Measurements from ENCODE around the gene SKIDA1.

GRCh38 chr10:21556527-21556926, 31.0 kb upstream of the SKIDA1 start:
- TF ChIP-seq, protein P1, sequence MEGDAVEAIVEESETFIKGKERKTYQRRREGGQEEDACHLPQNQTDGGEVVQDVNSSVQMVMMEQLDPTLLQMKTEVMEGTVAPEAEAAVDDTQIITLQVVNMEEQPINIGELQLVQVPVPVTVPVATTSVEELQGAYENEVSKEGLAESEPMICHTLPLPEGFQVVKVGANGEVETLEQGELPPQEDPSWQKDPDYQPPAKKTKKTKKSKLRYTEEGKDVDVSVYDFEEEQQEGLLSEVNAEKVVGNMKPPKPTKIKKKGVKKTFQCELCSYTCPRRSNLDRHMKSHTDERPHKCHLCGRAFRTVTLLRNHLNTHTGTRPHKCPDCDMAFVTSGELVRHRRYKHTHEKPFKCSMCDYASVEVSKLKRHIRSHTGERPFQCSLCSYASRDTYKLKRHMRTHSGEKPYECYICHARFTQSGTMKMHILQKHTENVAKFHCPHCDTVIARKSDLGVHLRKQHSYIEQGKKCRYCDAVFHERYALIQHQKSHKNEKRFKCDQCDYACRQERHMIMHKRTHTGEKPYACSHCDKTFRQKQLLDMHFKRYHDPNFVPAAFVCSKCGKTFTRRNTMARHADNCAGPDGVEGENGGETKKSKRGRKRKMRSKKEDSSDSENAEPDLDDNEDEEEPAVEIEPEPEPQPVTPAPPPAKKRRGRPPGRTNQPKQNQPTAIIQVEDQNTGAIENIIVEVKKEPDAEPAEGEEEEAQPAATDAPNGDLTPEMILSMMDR (IDR thresholded peaks at IDR 0.05; ENCODE audit: low read depth, low read length, poor library complexity, severe bottlenecking): no peak
- TF ChIP-seq EZH2phosphoT487 (IDR thresholded peaks at IDR 0.05; ENCODE audit: borderline replicate concordance, low read length): no peak
